Loucy (cell line): Measurements from ENCODE around the gene COL5A1.

Experiments used
- H2AFZ ChIP-seq: fragments of 200-600 bp; sonication (generic); 2 replicates; pipeline ENCODE4 v1.6.0; 2016; ENCODE audit warnings: antibody characterized with exemption, mild to moderate bottlenecking, low read length, moderate library complexity
- H3F3A ChIP-seq: fragments of 200-600 bp; 2 replicates; pipeline ENCODE4 v1.6.0; 2016; ENCODE audit warnings: antibody characterized with exemption, low read depth, mild to moderate bottlenecking
- H3K27me3 ChIP-seq: fragments of 200-600 bp; sonication (generic); 2 replicates; pipeline ENCODE4 v1.6.1; 2014; ENCODE audit warnings: low read length, mild to moderate bottlenecking; ENCODE audit not compliant: insufficient read depth, poor library complexity, severe bottlenecking
- H3K36me3 ChIP-seq: fragments of 200-600 bp; sonication (generic); 2 replicates; pipeline ENCODE4 v1.6.1; 2016; ENCODE audit warnings: low read length; ENCODE audit not compliant: insufficient read depth
- H3K4me1 ChIP-seq: fragments of 200-600 bp; sonication (generic); 2 replicates; pipeline ENCODE4 v1.5.1; 2014; ENCODE audit warnings: low read length, mild to moderate bottlenecking; ENCODE audit not compliant: insufficient read depth, poor library complexity, severe bottlenecking
- H3K4me2 ChIP-seq: fragments of 200-600 bp; sonication (generic); 2 replicates; pipeline ENCODE4 v1.6.0; 2014; ENCODE audit warnings: antibody characterized with exemption, low read length, low read depth, mild to moderate bottlenecking; ENCODE audit not compliant: poor library complexity, severe bottlenecking
- H3K4me3 ChIP-seq: fragments of 200-600 bp; sonication (generic); 2 replicates; pipeline ENCODE4 v1.5.1; 2014; ENCODE audit warnings: low read length, mild to moderate bottlenecking, mixed read lengths; ENCODE audit not compliant: poor library complexity, severe bottlenecking
- H3K79me2 ChIP-seq: fragments of 200-600 bp; sonication (generic); 2 replicates; pipeline ENCODE4 v1.6.1; 2014; ENCODE audit warnings: low read length; ENCODE audit not compliant: insufficient read depth
- H3K9ac ChIP-seq: fragments of 200-600 bp; sonication (generic); 2 replicates; pipeline ENCODE4 v1.6.0; 2014; ENCODE audit warnings: mild to moderate bottlenecking, low read depth, low read length, moderate library complexity; ENCODE audit not compliant: poor library complexity, severe bottlenecking
- H3K9me2 ChIP-seq: fragments of 200-600 bp; sonication (generic); replicated peaks from 2 replicates; pipeline ENCODE4 v1.6.1; 2016; ENCODE audit warnings: low read depth, low read length, mixed read lengths
- H3K9me3 ChIP-seq: fragments of 200-600 bp; sonication (generic); 2 replicates; pipeline ENCODE4 v1.6.1; 2014; ENCODE audit warnings: mild to moderate bottlenecking, antibody characterized with exemption, low read length, low read depth; ENCODE audit not compliant: insufficient read depth
- H4K20me1 ChIP-seq: fragments of 200-600 bp; sonication (generic); 2 replicates; pipeline ENCODE4 v1.6.0; 2014; ENCODE audit warnings: antibody characterized with exemption, low read length, mild to moderate bottlenecking; ENCODE audit not compliant: insufficient read depth, poor library complexity, severe bottlenecking
- EZH2phosphoT487 ChIP-seq: fragments of 200-600 bp; IDR thresholded peaks from 2 replicates; pipeline ENCODE4 v1.6.1; 2018; ENCODE audit warnings: antibody characterized with exemption, mild to moderate bottlenecking, moderate library complexity, borderline replicate concordance
- TF ChIP-seq, protein P1 (sequence below): fragments of 200-600 bp; sonication (generic); conservative IDR thresholded peaks from 2 replicates; pipeline ENCODE4 v1.5.1; 2014; ENCODE audit warnings: mild to moderate bottlenecking, antibody characterized with exemption, low read length

COL5A1 gene

DNA sequence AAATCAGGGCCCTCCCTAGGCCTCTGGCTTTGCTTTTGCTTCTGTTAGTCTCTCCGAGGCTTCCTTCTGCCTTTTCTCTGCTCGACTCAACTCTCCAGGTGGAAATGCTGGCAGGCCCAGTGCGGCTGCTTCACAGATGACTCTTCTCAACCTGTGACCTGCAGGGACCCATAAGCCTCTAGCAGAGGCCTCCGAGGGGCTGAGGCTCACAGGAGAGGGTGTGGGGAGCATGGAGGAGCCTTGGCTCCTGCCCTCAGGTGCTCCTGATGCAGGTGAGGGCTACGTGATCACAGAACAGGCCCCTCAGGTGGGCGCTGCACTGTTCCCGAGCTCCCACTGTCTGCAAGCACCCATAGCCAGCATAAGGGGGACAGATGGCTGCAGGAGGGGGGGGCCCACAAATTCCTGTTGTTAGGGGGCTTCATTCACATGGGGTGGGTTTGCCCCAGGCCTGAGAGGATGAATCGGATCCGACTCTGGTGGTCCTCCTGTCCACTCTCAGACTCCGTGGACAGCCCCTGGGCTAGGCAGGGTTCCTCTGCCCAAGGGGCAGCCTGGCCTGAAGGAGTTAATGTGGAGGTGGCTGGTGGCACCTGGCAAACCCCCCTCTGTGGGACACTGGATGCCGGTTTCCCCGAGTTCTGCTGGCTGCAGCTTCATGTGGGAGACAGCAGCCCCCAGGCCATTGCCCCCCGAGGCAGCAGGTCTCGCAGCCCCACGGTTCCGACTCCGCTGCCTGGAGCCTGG is 228.1 kb downstream of the COL5A1 start:
- Histone ChIP-seq H3K79me2 (no peaks in the 10 kb centered on the region), H2AFZ (no peak overlapping the region), H3F3A (no peaks in the 10 kb centered on the region), H3K9me3 (no peaks in the 10 kb centered on the region), H3K4me3 (no peak overlapping the region), H3K36me3 (no peaks in the 10 kb centered on the region), H3K4me1 (no peaks in the 10 kb centered on the region), H4K20me1 (no peaks in the 10 kb centered on the region), H3K27me3 (no peaks in the 10 kb centered on the region), H3K9ac (no peak overlapping the region), H3K4me2 (no peak overlapping the region), H3K9me2 (no peaks in the 10 kb centered on the region)
- TF ChIP-seq EZH2phosphoT487, result no peak
- TF ChIP-seq, protein P1, sequence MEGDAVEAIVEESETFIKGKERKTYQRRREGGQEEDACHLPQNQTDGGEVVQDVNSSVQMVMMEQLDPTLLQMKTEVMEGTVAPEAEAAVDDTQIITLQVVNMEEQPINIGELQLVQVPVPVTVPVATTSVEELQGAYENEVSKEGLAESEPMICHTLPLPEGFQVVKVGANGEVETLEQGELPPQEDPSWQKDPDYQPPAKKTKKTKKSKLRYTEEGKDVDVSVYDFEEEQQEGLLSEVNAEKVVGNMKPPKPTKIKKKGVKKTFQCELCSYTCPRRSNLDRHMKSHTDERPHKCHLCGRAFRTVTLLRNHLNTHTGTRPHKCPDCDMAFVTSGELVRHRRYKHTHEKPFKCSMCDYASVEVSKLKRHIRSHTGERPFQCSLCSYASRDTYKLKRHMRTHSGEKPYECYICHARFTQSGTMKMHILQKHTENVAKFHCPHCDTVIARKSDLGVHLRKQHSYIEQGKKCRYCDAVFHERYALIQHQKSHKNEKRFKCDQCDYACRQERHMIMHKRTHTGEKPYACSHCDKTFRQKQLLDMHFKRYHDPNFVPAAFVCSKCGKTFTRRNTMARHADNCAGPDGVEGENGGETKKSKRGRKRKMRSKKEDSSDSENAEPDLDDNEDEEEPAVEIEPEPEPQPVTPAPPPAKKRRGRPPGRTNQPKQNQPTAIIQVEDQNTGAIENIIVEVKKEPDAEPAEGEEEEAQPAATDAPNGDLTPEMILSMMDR, result no peak

GRCh38 chr9:134870301-134870694 is 228.7 kb downstream of the COL5A1 start:
- H3K4me2 ChIP-seq, result no peak overlapping the region
- H3F3A ChIP-seq, result no peaks in the 10 kb centered on the region
- TF ChIP-seq EZH2phosphoT487, result no peak
- TF ChIP-seq, protein P1, result no peak
- no peaks in the 10 kb centered on the region for H3K36me3 ChIP-seq
- H3K4me1 ChIP-seq, result no peaks in the 10 kb centered on the region
- H3K9ac ChIP-seq, result no peak overlapping the region
- no peak overlapping the region for H3K4me3 ChIP-seq
- H3K79me2 ChIP-seq, result no peaks in the 10 kb centered on the region
- no peaks in the 10 kb centered on the region for H3K9me2 ChIP-seq
- H3K27me3 ChIP-seq, result no peaks in the 10 kb centered on the region
- H3K9me3 ChIP-seq, result no peaks in the 10 kb centered on the region
- H2AFZ ChIP-seq, result no peak overlapping the region
- no peaks in the 10 kb centered on the region for H4K20me1 ChIP-seq

GRCh38 chr9:134870746-134871662 is 229.4 kb downstream of the COL5A1 start:
- Histone ChIP-seq H3K27me3 (no peaks in the 10 kb centered on the region), H3K9ac (no peak overlapping the region), H3K9me3 (no peaks in the 10 kb centered on the region), H3K4me3 (no peak overlapping the region), H3K4me1 (no peaks in the 10 kb centered on the region), H3K79me2 (no peaks in the 10 kb centered on the region), H3K4me2 (no peak overlapping the region), H4K20me1 (no peaks in the 10 kb centered on the region), H2AFZ (no peak overlapping the region), H3K36me3 (no peaks in the 10 kb centered on the region), H3K9me2 (no peaks in the 10 kb centered on the region), H3F3A (no peaks in the 10 kb centered on the region)
- TF ChIP-seq, protein P1, result no peak
- TF ChIP-seq EZH2phosphoT487, result no peak
